GM18526 (cell line): Measurements from ENCODE around the gene CLINT1.

Experiments
- POLR2A ChIP-seq: IDR thresholded peaks from 3 replicates; pipeline ENCODE4 v1.6.1; 2011; ENCODE audit not compliant: insufficient read length; ENCODE audit errors: extremely low read depth

CLINT1 gene

DNA sequence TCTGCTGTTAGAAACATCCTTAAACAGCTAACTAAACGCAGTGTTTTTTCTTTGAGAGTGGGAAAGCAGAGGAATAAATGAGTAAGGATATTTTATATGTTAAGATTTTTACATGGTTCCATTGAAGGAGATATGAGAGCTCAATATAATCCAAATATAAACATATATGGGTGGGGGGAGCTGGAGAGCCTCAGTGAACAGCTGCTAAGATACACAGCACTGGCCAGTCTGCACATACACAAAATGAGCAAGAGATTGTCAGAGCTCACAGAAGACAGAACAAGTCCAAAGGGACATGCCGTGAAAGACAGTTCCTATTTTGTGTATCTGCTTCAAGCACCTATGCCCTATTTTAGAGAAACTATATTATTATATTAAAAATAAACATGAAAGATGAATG, 46.9 kb downstream of the CLINT1 start:
- TF ChIP-seq POLR2A: no peak

DNA sequence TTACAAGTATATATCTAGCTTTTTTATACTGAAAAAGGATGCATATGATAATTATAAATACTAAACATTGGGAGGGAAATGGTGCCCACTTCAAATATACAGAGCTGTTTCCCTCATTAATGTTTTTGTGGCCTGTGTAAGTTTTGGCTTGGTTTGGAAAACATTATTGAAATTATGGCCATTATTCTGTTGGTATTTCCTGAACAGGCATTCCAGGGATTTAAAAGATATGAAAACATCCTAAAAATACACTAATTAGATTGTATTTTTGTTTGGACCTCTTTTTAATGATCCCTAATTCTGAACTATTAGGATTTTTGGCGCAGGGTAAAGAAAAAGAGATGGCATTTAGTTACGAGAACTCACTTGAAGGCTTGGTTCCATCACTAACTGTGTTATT, 50.9 kb downstream of the CLINT1 start:
- no peak for TF ChIP-seq POLR2A

DNA sequence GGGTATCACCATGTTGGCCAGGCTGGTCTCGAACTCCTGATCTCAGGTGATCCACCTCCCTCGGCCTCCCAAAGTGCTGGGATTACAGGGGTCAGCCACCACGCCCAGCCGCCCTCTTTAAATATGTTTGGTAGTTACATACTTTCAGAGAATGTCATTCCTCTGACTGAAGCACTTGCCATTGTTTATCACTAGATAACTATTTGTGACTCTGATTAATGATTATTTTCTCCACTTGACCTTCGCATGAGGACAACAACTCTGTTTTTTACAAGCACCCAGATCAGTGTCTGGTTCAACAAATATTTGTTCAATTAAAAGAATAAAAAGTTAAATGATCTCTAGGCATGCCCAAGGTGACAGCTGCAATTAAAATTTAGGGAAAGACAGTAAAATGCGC, 56.2 kb downstream of the CLINT1 start:
- TF ChIP-seq POLR2A: no peak

DNA sequence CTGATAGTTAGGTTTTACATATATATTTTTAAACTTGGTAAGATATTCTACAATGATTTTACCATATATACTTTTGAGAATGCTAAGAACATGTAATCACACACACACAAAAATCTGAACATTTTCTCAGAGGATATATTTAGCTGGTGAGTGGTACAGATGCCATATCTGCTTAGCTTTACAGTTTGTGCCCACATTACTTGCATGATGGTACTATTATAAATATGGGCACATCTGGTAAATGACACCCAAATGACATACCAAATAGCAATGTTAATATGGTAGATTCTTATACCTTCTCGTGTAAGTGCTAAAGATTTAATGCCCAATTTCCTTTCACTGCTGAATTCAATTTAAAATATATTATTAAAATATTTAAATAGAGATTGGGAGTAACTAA, 58.8 kb downstream of the CLINT1 start:
- TF ChIP-seq POLR2A: no peak

DNA sequence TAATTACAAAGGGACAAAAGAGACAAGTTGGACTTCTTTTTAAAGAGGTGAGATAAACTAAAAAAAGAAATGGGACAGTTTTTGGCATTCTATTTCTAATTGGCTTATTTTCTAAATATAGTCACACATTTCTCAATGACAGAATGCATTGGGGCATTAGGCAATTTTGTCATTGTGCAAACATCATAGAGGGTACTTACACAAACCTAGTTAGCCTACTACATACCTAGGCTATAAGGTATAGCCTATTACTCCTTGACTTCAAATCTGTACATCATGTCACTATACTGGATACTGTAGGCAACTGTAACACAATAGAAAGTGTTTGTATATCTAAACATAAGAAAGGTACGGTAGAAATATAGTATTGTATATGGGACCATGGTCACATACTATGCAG, 59.4 kb downstream of the CLINT1 start:
- TF ChIP-seq POLR2A: no peak

DNA sequence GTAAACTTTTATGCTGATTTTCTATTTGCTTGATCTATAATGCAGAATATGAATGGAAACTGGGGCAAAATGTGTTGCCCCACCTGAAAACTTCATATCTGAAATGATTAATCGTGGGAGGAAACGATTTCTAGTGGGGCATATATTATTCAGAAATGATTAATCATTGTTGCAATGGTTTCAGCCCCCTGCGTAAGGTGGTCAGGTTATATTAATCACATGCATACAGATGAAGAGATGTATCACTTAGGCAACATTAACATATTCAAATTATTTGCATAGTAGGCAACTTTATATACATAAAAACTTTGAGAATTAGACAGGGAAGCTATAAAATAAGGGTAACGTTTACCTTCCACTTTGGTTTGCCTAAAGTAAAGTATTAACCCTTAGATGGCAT, 65.6 kb downstream of the CLINT1 start:
- TF ChIP-seq POLR2A: no peak

DNA sequence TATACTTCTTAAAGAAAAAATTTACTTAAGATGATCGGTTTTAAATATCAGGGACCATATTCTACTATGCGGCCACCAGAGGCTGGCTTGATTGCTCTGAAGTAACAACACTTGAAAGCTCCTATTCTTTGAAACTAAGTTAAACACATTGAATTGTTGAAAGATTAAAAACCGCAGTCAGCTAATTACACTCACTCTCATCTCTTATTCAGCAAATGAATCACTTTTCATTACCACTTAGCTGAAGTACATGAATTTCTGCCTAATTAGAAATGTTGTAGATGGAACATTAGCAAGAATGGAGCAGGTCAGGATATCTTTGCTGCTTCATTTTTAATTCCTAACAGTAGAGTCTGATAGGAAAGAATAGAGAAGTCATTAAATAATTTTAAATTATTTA, 73.1 kb downstream of the CLINT1 start:
- TF ChIP-seq POLR2A: no peak

DNA sequence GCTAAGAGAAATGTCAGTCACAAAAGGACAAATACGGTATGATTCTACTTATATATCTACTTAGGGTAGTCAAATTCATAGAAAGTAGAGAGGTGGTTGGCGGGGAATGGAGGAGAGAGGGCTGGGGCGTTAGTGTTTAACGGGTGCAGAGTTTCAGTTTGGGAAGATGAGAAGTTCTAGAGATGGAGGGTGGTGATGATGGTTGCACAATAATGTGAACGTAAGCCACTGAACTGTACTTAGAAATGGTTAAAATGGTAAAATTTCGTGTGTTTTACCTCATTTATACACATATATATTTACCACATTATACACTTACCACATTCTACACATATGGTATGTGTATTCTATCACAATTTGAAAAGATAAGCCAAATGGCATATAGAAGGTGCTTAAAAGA, 79.7 kb downstream of the CLINT1 start:
- TF ChIP-seq POLR2A: no peak

DNA sequence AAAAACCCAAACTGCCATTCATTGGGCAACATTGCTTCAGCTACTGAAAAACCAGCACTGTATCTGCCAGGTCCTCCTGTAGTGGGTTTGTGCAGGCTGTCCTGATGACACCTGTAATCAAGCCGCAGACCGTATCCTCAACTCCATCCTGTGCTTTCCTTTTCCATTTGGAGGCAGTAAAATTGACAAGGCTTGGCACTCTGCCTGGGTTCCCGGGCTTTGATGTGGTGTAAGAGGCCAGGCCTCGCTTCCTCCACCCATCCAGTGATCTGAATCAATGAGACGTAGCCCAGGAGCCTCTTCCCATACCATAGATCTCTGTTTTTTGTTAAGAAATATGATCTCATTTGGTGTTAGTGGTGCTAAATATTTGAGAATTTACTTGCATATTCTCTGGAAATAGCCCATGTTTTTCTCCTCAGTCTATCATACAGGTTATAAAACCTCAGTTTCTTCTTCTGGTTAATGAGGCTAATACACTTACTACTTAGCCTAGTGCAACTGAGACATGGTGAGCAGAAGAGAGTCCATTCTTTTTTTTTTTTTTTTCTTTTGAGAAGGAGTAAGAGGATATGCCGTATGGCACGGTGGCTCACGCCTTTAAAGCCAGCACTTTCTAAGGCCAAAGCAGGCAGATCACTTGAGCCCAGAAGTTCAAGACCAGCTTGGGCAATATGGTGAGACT, 80.7 kb downstream of the CLINT1 start:
- no peak for TF ChIP-seq POLR2A

DNA sequence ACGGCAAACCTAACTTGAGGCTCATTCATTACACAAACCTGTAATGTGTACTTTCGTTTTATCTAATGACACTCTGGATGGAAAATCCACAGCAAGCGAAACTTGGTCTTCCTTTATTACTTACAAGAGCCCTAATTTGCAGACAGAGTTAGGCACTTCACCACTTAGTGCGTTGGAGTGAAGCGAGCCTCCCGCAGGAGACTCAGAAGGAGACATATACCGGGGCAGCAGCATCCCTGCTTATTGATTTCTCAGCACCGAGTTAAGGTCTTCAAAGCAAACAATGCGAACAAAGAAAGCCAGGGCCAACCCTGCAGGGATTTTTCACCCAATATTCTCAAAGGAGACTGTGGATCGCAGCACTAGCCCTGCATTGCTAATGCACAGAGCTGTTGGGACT, 86.8 kb downstream of the CLINT1 start:
- TF ChIP-seq POLR2A: no peak

DNA sequence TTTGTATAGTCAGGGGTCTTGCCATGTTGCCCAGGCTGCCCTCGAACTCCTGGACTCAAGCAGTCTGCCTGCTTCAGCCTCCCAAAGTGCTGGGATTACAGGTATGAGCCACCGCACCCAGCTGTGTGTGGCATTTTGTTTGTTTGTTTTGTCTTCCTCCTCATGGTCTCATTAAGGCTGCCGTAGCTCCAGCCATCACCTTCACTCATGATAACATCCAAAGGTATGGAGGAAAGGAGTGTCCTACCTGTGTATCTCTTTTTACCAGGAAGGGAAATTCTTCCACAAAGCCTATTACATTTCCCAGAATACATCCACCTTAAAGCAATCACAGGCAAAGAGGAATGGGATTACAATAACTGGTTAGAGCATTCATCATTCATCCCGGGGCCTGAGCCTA, 88.3 kb downstream of the CLINT1 start:
- no peak for TF ChIP-seq POLR2A

DNA sequence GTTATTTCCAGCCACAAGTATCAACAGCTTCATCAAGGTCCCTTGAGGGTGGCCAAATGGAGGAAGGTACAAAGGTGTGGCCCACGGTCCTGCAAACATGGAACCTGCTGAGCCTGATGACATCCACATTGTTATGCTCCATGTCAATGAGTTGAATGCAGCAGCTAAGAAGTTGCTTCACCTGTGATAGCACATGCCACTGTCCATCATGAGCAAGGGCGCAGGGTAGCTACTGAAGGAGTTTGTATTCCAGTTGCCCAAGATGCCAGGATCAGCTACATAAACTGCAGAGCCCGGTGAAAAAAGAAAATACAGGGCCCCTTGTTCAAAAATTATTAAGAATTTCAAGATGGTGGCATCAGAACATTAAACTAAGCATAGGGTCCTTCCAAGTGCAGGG, 91.3 kb downstream of the CLINT1 start:
- no peak for TF ChIP-seq POLR2A

DNA sequence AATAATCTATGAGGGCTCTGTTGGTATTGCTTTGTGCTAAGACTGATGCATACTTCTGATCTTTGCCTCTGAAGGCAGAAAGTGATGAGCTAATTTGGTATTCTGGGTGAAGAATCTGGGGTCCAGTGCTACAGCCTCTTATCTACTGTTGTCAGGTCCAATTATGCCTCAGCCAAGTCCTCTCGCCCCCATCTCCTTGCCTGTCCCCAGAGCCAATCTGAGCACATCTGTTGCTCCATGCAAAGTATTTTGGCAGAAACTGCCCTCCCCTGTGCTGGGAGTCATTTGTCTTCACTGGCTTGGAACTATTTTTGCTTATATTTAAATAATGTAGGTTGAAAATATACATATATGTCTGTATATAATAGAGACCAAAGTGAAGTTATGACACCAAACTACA, 92.0 kb downstream of the CLINT1 start:
- TF ChIP-seq POLR2A: no peak

DNA sequence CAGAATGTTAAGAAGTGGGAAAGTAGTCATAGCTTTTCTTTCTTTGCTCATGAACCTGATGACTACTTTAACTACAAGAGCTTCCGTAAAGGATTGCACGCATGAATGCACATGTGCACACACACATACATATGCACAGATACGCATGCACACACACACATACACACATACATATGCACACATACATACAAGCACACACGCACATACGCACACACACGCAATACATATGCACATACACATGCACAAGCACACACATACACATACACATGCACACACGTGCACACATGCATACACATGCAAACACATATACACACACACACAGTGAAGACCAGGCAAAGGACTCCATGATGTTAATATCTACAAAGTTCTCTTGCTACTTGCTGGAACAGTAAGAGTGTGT, 92.5 kb downstream of the CLINT1 start:
- TF ChIP-seq POLR2A: no peak

DNA sequence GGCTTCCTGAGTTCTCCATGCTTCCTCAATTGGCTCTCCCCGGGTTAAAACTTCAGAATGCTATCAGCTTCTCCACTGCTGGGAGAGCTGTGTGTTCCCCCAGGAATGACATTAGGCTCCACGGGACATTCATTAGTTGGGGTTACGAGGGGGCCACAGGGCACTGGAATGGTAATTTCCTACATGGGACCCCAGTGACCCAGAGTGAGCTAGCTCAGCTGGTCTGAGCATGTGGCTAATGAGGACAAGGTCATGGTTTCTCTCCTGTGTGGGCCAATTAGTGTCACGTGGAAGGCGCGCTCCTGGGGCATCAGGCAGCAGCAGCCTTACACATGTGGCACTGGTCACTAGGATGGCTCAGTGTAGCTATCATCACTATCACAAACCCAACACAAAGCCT, 94.4 kb downstream of the CLINT1 start:
- no peak for TF ChIP-seq POLR2A

DNA sequence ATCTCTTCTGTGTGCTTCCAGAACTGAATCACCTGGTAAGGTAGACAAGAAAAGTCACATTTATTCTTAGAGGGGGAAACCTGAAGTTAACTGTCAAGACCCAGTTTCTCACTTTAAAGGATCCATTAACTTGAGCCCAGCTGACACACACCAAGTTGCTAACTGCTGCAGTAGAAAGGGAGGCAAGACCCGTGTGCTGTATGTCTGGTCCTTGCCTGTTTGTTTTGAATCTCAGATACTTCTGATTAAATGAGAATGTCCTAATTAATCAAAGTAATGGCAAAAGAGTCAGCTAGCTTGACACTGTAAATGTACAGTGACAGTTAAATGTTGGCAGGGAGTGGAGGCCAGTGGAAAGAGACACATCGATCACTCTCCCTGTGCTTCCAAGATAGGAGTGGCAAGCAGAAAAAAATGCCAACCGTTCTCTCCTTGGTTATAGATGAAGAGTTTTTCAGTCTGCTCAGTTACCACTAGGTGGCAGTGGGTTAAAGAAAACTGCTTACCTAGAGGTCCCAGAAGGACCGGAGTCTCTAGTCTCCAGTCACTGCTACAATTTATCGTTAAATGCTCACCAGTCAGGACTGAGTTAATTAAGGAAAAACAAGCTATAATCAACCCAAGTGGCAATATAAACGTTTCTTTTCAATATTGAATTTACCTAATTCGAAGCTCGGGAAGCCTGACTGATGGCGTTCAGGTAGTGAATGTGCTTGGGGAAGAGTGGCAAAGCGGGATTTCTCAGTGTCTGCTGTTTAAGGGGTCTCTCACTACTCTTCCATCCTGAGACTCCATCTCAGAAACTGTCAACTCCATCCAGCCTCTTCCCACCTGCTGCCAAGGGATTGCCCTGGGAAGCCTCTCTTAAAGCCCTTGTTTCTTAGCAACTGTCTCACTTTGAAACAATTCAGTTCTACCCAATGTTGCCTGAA, 97.0 kb downstream of the CLINT1 start:
- TF ChIP-seq POLR2A: no peak
